Ovary (tissue), 3 donors: Measurements from ENCODE around the gene UGT3A2.

Experiments used
- CTCF ChIP-seq, 3 donors: fragments of 450-650 bp in 2 of 3; fragments of 200-600 bp in 1 of 3; IDR thresholded peaks; one replicate each; pipeline versions ENCODE4 v1.5.1 to v1.8.0; 2016 to 2022; ENCODE audit warnings: antibody characterized with exemption in 3 of 3, mild to moderate bottlenecking in 1 of 3
- POLR2A ChIP-seq: fragments of 450-650 bp; IDR thresholded peaks from one replicate; pipeline ENCODE4 v1.6.1; 2017; ENCODE audit warnings: antibody characterized with exemption, mild to moderate bottlenecking, moderate library complexity
- donor health status: DM: no; HTN: no; CAD: no.

- TF ChIP-seq CTCF (IDR thresholded peaks at IDR 0.05) (no peak), POLR2A (no peak)
These were observed 2.1 kb upstream of the UGT3A2 start for GRCh38 chr5:36068751-36069281.
